ENCODE data around the gene GMDS. TPM values are rescaled to one million over a fixed set of nuclear protein-coding genes. Genes with fewer than 3 reads are reported as not detected.

Gene GMDS
- polyA plus RNA-seq, 4 donors: 63.3 to 87.8 (median 71.6) TPM

DNA sequence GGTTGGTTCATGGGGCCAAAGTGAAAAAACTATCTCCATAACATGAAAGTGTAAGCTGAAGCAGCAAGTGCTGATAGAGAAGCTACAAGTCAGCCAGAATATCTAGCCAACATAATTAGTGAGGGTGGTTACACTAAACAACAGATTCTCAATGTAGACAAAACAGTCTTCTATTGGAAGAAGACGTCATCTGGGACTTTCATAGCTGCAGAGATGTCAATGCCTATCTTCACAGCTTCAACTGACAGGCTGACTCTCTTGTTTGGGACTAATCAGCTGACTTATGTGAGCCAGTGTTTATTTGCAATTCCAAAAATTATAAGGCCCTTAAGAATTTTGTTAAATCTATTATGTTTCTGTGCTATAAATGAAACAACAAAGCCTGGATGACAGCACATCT, 63.2 kb downstream of the GMDS start:
- no peak for DNase-seq (ENCODE audit: low read depth in 4 of 4, low spot score in 2 of 4)

DNA sequence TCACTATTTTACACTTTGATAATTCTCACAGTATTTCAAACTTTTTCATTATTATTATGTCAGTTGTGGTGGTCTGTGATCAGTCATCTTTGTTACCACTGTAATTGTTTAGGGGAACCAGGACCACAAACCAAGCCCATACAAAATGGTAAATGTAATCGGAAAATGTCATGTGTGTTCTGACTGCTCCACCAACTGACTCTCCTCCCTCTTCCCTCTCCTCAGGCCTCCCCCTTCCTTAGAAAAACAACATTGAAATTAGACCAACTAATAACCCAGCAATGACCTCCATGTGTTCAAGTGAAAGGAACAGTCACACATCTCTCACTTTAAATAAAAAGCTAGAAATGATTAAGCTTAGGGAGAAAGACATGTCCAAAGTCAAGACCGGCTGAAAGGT, 63.8 kb downstream of the GMDS start:
- no peak for DNase-seq (ENCODE audit: low read depth in 4 of 4, low spot score in 2 of 4)

DNA sequence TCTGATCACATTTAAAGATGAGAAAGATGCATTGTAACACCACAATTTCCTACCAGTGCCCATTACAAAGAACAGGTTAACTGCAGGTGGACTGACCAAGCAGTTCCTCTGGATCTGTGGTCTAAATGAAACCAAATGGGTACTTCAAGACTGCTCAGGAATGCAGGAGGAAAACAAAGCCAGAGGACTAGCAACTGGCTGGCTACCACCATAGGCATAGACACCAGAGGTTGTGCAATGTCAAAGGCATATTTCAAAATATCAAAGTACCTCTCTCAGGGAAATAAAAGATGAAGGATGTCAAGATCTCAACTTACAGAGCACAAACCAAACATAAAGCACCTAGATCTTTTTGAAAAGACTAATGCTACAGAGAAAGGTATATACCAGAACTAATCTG, 65.5 kb downstream of the GMDS start:
- no peak for DNase-seq (ENCODE audit: low read depth in 4 of 4, low spot score in 2 of 4)

DNA sequence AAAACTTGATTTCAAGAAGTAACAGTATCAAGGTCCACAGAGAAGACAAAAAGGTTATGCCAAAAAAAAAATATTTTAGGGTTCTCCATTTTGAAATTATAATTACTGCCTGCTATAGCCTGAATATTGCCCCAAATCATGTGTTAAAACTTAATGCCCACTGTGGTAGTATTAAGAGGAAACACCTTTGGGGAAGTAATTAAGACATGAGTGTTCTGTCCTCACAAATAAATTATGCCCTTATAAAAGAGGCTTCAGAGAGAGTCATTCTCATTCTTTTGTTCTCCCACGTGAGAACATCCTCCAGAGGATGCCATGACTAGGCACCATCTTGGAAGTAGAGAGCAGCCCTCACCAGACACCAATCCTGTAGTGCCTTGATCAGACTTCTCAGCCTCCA, 66.2 kb downstream of the GMDS start:
- no peak for DNase-seq (ENCODE audit: low read depth in 4 of 4, low spot score in 2 of 4)

DNA sequence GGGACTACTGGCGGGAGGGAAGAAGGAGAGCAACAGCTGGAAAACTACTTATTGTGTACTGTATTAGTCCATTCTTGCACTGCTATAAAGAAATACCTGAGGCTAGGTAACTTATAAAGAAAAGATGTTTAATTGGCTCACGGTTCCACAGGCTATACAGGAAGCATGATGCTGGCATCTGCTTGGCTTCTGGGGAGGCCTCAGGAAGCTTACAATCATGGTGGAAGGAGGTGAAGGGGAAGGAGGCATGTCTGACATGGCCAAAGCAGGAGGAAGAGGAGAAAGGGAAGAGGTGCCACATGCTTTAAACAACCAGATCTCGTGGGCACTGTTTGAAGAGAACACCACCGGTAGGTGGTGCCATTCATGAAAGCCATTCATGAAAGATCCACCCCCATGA, 67.3 kb downstream of the GMDS start:
- no peak for DNase-seq (ENCODE audit: low read depth in 4 of 4, low spot score in 2 of 4)

DNA sequence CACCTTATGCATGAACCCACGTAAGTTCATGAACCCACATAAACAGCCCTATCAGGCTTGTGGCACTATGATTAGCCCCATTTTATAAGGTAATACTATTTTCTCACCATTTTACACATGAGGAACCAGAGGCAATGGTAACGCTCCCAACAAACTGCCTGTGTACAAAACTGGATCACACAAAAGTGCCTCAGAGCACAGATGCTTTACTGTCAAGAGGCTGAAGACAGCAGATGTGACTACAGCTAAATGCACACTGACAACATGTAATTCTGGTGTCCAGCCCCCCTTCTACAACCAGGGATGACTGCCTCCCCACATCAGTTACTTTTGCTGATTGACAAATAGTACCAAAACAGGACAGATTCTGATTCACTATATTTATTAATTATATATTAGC, 69.6 kb downstream of the GMDS start:
- no peak for DNase-seq (ENCODE audit: low read depth in 4 of 4, low spot score in 2 of 4)

DNA sequence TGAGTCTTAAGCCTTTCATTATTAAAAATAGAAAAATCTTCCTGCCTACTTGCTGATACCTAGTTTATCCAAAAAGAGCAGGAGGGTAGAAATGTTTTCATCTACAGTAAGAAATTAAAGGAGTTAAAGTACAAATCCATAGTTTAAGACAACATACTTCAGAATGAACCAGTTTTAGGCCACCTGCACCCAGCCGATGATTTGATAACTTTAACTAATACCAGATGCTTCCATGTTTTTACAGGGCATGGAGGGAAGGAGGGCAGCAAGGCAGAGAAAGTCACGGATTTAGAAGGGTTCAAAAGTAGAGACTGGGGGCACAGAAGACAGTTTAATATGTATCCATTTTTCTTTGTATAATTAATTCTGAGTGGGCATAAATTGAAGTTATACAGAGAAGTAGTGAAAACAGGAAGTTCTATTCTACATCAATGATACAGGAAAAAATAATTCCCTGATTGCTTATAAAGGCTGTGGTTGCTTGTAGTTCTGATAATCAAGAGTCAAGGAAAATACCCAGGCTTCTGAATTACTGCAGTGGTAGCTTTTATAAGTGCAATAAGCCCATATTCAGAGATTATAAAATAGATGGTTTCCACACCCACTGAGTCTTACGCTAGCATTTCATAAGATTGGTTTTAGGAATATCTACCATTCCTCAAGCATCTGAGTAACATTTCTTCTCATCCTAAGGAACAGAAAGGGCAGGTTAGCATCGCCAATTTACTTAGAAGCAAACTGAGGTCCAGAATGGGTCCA, 72.0 kb downstream of the GMDS start:
- no peak for DNase-seq (ENCODE audit: low read depth in 4 of 4, low spot score in 2 of 4)

DNA sequence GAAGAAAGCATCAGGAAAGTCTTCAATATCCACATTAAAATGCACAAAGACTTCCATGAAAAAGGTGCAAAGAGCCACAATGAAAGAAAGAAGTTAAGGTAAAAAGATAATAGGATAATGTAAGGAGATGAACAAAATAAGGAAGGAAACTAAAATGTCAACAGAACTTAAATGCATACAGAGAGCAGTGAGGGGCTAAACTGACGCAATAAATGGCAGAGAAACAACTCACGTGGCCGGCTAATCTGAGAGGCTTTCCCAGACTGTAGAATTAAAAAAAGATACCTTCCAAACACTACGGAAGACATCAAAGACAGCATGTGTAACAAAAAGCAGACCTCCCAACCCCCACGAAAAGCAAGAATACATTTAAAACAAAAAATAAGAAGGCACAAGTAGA, 73.7 kb downstream of the GMDS start:
- no peak for DNase-seq (ENCODE audit: low read depth in 4 of 4, low spot score in 2 of 4)

DNA sequence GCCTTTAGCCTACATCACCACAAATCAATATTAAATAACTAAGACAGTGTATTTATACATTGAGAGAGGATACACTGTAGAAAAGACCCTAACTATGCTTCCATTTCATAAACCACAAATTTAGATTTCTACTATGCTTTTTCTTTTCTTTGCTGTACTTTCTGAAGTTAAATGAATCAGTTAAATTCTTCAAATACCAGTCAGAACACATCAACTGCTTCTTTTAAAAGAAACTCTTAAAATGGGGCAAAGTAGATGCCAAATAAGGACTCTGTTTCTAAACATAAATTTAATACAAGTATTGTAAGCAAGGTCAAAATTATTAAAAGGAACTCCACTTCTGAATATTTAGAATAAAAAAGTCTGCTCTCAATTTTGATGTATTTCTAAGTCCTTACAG, 76.9 kb downstream of the GMDS start:
- DNase-seq (ENCODE audit: low read depth in 4 of 4, low spot score in 2 of 4): no peak

DNA sequence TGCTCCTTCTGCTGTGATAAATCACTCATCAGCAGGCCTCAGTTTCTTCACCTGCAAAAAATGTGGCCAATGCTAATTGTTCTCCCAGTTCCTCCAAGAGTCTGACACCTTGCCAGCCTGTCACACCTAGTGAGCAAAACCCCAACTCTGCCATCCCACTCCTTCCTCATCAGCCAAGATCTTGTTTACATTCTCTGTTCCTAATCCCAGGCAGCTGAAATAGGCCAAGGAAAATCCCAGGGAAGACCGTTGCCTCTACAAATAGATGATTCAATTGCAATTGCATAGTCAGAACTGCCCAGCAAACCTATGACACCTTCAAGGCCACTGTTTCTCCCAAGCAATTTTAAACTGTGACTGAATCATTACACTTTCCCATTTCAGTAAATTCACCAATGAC, 78.7 kb downstream of the GMDS start:
- no peak for DNase-seq (ENCODE audit: low read depth in 4 of 4, low spot score in 2 of 4)

DNA sequence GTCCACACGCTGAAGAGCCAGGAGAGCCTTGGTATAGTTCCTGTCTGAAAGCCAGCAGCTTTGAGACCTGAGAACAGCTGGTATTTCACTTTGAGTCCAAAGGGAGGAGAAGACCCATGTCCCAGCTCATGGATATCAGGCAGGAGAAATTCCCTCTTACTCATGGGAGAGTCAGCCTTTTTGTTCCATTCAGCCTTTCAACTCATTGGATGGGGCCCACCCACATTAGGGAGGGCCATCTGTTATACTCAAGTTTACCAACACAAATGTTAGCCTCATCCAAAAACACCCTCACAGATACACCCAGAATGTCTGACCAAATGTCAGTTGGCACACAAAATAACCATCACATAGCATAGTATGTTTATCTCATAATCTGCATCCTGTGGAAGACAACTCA, 80.1 kb downstream of the GMDS start:
- DNase-seq (ENCODE audit: low read depth in 4 of 4, low spot score in 2 of 4): no peak

DNA sequence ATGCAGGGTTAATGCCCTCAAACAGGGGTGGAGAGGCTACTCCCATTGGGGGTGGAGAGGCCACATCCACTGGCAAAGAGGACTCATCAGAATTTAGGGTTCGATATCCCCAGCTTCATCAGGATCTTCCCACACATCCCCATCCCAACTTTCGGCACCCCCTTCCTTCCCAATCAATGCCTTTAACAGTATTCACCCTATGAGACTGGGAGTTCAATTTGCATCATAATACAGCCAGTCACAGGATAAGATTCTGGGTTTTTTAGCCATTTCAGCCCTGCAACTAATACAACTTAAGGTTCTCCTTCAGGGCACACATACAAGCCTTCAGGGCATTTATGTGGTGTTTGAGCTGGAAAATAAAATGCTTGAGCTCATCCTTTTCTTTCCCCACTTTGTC, 80.9 kb downstream of the GMDS start:
- no peak for DNase-seq (ENCODE audit: low read depth in 4 of 4, low spot score in 2 of 4)

DNA sequence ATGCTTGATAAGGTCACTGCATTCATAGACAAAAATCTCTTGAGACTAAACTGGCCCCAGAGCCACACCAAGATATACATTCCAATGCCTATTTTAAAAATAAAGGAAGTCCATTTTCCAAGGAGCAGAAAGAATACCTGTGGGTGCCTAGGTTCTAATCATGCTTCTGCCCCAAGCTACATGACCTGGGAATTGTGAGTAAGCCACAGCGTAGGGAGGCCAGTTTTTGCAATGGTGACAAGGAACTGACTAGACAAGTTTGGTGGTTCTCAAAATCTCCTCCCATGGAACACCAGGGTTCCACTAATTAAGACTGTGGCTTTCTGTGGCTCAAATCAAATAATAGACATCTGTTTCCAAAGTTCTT, 83.3 kb downstream of the GMDS start:
- no peak for DNase-seq (ENCODE audit: low read depth in 4 of 4, low spot score in 2 of 4)

DNA sequence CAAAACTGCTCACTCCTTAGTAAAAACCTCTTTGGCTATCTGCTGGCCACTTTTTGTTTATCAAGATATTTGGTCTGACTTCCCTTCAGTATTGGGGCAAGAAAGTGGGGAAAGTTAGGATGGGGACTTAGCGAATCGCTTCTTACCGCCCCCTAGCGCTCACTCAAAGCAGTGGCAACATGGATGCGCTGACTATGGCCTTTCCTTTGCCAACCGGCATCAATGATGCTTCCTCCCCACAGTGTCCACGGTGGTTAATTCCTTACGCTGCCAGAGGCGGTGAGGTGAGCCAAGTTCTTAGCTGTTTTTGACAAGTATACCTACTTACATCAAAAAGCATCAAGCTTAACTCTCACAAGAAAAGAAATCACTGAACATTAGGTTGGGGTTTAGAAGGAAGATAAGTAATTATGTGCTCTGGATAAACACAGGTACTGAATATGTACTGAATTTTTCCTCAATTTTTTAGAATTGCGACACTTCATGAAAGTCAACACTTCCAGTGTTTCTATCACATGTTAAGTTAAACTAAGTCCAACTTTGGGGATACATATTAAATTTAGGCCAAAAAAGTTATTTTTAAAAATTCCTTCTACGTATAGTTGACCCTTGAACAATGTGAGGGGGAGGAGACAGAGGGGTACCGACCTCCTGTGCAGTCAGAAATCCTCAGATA, 86.7 kb downstream of the GMDS start:
- no peak for DNase-seq (ENCODE audit: low read depth in 4 of 4, low spot score in 2 of 4)

DNA sequence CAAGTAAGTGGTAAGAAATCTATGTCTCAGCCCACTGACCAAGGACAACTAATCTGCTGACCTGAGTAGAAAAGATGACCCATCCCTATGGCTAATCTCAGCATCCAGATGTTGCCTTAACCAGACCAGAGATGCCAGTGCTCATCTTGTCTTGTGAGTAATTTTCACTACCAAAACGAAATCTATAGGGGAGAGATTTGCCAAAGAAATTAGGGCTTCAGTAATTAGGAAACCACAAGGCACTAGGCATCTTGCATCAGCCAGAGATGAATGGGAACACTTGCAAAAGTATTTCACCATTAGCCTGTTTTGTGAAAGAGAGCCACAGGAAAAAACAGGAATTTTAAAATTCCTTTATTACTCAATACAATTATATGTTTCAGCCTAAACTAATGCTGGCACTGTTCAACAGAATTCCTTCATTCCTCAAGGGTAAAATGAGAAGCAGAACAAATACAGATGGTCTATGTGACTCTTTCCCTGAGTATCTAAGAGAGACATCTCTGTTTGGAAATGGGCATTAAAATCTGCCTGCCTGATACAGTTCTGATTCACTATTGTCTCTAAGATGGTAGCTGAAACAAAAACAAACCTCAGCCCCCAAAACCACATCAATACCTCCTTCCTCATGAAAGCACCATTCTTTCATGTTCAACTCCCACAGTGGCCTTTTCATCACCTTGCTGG, 87.8 kb downstream of the GMDS start:
- DNase-seq (ENCODE audit: low read depth in 4 of 4, low spot score in 2 of 4): no peak

DNA sequence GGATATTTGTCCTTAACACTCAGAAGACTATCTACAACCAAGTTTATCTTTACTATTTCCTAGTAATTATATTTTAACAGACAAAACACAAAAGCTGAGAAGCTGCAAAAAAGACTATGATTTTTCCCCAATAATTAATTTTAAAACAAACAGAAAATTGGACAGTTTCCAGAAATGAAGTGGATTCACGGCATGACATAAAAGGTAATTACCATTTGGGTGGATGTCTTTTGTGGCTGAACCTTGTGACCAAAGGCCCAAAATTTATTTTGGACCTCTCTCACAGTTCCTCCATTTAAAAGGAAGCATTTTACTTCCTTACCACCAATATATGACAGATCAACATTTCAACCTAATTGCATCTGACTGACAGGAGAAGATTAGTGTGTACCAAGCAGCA, 90.2 kb downstream of the GMDS start:
- DNase-seq (ENCODE audit: low read depth in 4 of 4, low spot score in 2 of 4): no peak

DNA sequence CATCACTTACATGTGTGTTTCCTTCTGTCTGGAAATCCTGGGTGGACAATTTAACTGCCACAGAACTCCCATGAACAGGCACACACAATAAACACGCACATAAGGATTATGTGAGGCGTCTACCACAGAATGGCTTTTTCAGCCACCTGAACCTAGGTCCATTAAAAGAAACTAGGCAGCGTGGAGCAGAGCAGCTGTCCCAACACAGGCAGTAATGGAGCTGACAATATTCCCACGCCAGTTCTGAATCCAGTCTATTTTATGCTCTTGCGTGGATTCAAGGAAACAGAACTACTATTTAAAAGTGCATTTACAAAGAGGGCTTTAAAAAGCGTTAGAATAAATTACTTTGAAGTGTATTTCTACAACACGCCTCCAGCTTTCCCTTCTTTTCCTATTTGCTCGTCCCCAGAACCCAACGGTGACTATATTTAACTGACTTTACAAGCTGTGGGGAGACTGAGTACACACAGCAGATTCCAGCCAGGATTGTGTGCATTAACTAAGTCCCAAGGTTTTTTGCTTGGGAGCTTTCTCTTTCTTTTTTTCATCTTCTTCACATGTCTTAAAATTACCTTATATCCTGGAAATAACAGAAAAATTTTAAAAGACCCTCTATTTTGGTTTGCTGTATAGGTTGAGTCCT, 95.9 kb downstream of the GMDS start:
- no peak for DNase-seq (ENCODE audit: low read depth in 4 of 4, low spot score in 2 of 4)

DNA sequence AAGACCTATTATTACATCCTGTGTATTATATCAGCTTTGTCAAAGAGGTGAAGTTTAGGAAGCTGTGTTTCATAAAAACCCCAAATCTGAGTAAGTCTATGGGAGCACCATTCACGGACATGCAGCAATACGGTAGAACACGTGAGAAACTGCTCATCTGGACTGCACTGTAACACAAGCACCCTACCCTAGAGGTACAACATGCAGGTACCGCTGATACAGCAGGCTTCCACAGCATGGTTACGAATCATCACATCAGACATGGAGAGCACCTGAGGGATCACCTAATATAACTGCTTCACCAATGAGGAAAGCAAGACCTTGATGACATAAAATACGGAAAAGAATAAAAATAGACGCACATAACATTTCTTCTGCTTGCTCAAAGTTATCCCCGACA, 96.7 kb downstream of the GMDS start:
- DNase-seq (ENCODE audit: low read depth in 4 of 4, low spot score in 2 of 4): no peak

DNA sequence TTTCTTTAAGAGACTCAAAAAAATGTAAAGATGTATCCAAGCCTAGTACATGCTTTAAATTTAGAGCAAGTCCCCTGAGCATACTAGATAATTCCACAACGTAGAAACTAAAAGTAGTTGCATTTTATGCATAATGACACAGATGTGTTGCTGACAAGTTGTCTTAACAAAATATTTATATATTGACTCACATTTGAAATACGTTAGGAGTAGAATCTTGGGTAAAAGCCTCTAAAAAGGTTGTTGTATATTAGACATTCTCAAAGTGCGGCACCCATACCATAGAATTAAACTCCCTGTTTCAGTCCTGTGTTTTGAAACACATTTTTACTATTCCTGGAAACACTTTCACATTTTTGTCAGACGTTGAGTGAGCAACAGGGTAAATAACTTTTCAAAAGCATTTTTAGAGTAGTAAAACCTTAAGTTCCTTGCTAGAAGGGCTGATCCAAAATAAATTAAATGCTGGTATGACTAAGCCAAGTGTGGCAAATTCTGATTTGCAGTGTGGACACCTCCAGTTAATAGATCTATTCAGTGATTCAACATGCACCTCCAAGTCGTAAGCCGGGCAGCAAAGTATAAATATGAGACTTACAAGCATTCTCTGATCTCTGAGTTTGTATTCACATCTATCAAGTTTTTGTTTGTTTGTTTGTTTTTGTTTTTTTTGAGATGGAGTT, 97.5 kb downstream of the GMDS start:
- no peak for DNase-seq (ENCODE audit: low read depth in 4 of 4, low spot score in 2 of 4)

DNA sequence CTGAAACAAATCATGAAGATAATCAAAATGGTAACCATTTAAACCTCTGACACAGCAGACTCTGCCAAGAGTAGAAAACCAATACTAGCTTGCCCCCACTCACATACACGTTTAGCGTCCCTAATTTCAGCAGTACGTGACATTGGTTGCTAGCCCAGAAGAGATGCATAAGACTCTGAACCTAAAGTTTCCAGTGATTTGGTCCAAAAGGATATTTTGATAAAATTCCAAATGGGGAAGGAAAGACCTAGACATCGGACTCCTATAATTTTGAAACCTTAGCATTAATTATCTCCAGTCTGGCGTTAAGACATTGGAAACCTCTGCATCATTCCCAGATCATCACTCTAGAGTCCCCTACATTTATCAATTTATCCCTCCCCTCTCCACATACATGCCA, 98.1 kb downstream of the GMDS start:
- DNase-seq (ENCODE audit: low read depth in 4 of 4, low spot score in 2 of 4): no peak

DNA sequence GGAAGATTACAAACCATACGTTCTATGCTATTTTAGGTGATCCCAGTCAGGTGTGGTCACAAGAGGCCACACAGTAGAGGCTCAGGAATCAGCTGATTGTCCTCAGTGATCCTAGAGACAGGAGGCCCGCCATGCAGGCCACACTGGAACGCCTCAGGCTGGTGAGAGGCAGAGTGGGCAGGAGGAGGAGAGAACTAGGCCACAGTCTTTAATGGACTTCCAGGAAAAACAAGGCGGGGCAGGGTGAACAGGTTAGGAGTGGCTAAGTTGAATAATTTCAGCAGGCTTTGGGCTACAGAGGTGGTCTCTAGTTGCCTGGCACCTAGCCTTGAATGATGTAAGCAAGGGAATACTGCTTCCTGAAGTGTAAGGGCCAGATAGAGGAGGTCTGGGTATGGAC, 101.2 kb downstream of the GMDS start:
- DNase-seq (ENCODE audit: low read depth in 4 of 4, low spot score in 2 of 4): no peak

All from left renal cortex interstitium (tissue), 4 donors.